HG03135 (cell line): ENCODE results near the gene DDI1.

ENCODE experiments used
- ATAC-seq: cut with Tn5 transposase; IDR thresholded peaks from one replicate; pipeline ENCODE4 v1.9.1; 2021; ENCODE audit warnings: mild to moderate bottlenecking, moderate library complexity; ENCODE audit not compliant: unreplicated experiment

Gene DDI1

GRCh38 chr11:104075706-104076105, 39.3 kb downstream of the DDI1 start:
- no peak for ATAC-seq

DNA sequence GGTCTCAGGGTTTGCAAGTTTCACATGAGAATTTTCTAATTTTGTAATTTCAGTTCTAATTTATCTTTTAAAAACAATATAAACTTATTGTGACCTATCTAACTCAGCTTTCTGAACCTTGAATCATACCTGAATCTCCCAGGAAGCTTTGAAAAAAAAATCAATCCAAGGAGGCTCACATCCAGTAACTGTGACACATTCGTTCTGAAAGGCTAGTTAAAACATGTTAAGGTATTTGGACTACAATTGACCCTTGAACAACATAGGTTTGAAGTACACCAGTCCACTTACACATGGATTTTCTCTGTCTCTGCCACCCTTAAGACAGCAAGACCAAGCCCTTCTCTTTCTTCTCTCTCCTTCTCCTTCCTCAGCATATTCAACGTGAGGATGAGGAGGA, 40.0 kb downstream of the DDI1 start:
- no peak for ATAC-seq

- no peak for ATAC-seq
These were observed 41.8 kb downstream of the DDI1 start for GRCh38 chr11:104078245-104078644.

DNA sequence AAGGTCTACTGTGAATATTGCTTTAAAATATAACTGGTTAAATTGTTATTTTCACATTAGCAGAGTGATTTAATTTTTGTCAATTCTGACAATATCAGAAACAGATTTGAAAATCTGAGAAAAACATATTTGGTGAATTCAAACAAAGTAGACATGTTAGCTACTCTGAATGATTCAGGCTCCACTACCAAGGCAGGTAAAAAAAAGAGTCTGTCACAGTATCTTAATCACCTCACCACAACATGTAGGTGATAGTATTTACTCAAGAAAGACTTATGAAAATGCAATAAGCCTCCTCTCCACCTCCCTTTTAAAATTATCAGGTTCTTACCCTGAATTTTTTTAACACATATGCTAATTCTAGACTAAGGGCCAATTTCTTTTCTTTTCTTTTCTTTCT, 42.6 kb downstream of the DDI1 start:
- ATAC-seq: no peak

DNA sequence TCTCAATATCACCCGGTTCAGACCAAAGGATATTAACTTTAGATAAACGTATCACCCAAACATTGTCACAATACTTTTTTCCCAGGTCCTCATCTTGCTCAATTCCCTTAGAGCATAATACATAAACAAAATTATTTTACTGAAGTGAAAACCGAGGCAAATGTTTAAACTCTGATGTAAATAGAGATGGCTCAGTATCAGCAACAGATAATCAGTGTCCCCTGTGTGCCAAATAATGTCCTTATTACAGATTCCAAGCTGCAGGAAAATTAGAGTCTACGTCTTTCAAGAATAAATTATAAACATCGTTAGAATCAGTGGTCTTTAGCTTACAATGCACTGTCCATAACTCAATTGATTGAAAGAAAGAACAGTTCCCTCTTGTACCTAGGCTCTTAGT, 50.2 kb downstream of the DDI1 start:
- ATAC-seq: no peak
